Left lung (tissue), 14 donors: Measurements from ENCODE around the gene RASSF5. TPM values are rescaled to one million over a fixed set of nuclear protein-coding genes. Genes with fewer than 3 reads are reported as not detected.
A peak's percentile ranks its signal among the peaks of the same experiment; 100 is the strongest.

Source experiments
- ATAC-seq: fragments of 200-7000 bp; cut with Tn5 transposase; one replicate; pipeline ENCODE4 v1.9.1; 2020; ENCODE audit warnings: moderate library complexity
- DNase-seq, 4 donors: peaks; one replicate each; pipeline ENCODE4 v3.0.0-alpha.2; 2013 to 2020
- H3K27ac ChIP-seq, 2 donors: fragments of 200-600 bp; sonication (generic) in 1 of 2; one replicate each; pipeline versions ENCODE4 v1.5.0 to v1.8.0; 2020 to 2021
- H3K27me3 ChIP-seq, 2 donors: fragments of 200-600 bp; sonication (generic) in 1 of 2; one replicate each; pipeline versions ENCODE4 v1.5.0 to v1.8.0; 2020 to 2021
- H3K36me3 ChIP-seq, 2 donors: fragments of 200-600 bp; sonication (generic) in 1 of 2; one replicate each; pipeline versions ENCODE4 v1.5.0 to v1.8.0; 2020 to 2021
- H3K4me1 ChIP-seq, 2 donors: fragments of 200-600 bp; one replicate each; pipeline ENCODE4 v1.8.0; 2021
- H3K4me3 ChIP-seq, 2 donors: fragments of 200-600 bp; sonication (generic) in 1 of 2; one replicate each; pipeline versions ENCODE4 v1.5.0 to v1.8.0; 2020 to 2021; ENCODE audit warnings: mild to moderate bottlenecking in 1 of 2
- H3K9me3 ChIP-seq, 2 donors: fragments of 200-600 bp; sonication (generic) in 1 of 2; one replicate each; pipeline versions ENCODE4 v1.5.0 to v1.8.0; 2020 to 2021
- intact Hi-C, 2 donors: fragments of 100-400 bp; cut with DNase I; formaldehyde crosslinking; loops; one replicate each; pipeline versions ENCODE4 v1.11.2 to v1.14.2; 2022
- long read RNA-seq, 12 donors: library from polyadenylated mRNA in 2 of 12; unstranded in 2 of 12; transcript quantifications; one replicate each; pipeline ENCODE4 v2.0.0 and lab custom pipeline, GENCODE V29; 2019 to 2026
- polyA plus RNA-seq, 6 donors: library from polyadenylated mRNA; unstranded; fragments of 120-200 nt; gene quantifications; one replicate each; pipeline ENCODE4 v1.2.1, GENCODE V29; 2013; ENCODE audit not compliant: insufficient read length in 6 of 6
- total RNA-seq, 2 donors: library from RNA; stranded (reverse); fragmentation: NEBNext Ultra II Directional; extraction: Animal tissue kit (Norgen Biotek cat#: 25700); gene quantifications; one replicate each; pipeline ENCODE4 v1.2.1, GENCODE V29; 2021
- TF ChIP-seq, protein P1 (sequence below), 2 donors: fragments of 200-600 bp; sonication (generic) in 1 of 2; IDR thresholded peaks; one replicate each; pipeline versions ENCODE4 v1.5.0 to v1.8.0; 2021; ENCODE audit warnings: antibody characterized with exemption in 2 of 2
- donor health status: DM: no; HTN: yes; CAD: no.
- donor health status: DM: no; HTN: no; CAD: no.

RASSF5 gene, protein sequence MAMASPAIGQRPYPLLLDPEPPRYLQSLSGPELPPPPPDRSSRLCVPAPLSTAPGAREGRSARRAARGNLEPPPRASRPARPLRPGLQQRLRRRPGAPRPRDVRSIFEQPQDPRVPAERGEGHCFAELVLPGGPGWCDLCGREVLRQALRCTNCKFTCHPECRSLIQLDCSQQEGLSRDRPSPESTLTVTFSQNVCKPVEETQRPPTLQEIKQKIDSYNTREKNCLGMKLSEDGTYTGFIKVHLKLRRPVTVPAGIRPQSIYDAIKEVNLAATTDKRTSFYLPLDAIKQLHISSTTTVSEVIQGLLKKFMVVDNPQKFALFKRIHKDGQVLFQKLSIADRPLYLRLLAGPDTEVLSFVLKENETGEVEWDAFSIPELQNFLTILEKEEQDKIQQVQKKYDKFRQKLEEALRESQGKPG
- total RNA-seq (10 to 100 TPM; 26.5 to 40.9 TPM), polyA plus RNA-seq (10 to 100 TPM in 5 of 6 donors, 1 to 10 TPM in 1; 5.8 to 12.1 (median 11.4) TPM)
- long read RNA-seq, donor 1, partial matches to known transcripts: 0 of 3 reads
- long read RNA-seq, donor 1, other reads (novel, unspliced or antisense): 0 of 3 reads
- long read RNA-seq, donor 2, partial matches to known transcripts: 0 of 5 reads
- long read RNA-seq, donor 2, other reads (novel, unspliced or antisense): 0 of 5 reads
- long read RNA-seq, donor 3, partial matches to known transcripts: 0 of 3 reads
- long read RNA-seq, donor 3, other reads (novel, unspliced or antisense): 0 of 3 reads
- long read RNA-seq, donor 4, partial matches to known transcripts: 1 of 3 reads
- long read RNA-seq, donor 4, other reads (novel, unspliced or antisense): 1 of 3 reads
- long read RNA-seq, donor 5, full-length matches to known transcripts: 4 of 4 reads
- long read RNA-seq, donor 5, partial matches to known transcripts: 0 of 4 reads
- long read RNA-seq, donor 5, other reads (novel, unspliced or antisense): 0 of 4 reads
- long read RNA-seq, donor 6, partial matches to known transcripts: 0 of 1 reads
- long read RNA-seq, donor 6, other reads (novel, unspliced or antisense): 0 of 1 reads
- long read RNA-seq, donor 7, partial matches to known transcripts: 0 of 1 reads
- long read RNA-seq, donor 7, other reads (novel, unspliced or antisense): 0 of 1 reads
- long read RNA-seq, donor 8, partial matches to known transcripts: 0 of 1 reads
- long read RNA-seq, donor 8, other reads (novel, unspliced or antisense): 0 of 1 reads
- long read RNA-seq, donor 9: 0 reads
- long read RNA-seq, donor 10, partial matches to known transcripts: 0 of 3 reads
- long read RNA-seq, donor 10, other reads (novel, unspliced or antisense): 0 of 3 reads
- long read RNA-seq, donor 11, partial matches to known transcripts: 0 of 3 reads
- long read RNA-seq, donor 11, other reads (novel, unspliced or antisense): 0 of 3 reads
- long read RNA-seq, donor 12, partial matches to known transcripts: 0 of 2 reads
- long read RNA-seq, donor 12, other reads (novel, unspliced or antisense): 0 of 2 reads

DNA sequence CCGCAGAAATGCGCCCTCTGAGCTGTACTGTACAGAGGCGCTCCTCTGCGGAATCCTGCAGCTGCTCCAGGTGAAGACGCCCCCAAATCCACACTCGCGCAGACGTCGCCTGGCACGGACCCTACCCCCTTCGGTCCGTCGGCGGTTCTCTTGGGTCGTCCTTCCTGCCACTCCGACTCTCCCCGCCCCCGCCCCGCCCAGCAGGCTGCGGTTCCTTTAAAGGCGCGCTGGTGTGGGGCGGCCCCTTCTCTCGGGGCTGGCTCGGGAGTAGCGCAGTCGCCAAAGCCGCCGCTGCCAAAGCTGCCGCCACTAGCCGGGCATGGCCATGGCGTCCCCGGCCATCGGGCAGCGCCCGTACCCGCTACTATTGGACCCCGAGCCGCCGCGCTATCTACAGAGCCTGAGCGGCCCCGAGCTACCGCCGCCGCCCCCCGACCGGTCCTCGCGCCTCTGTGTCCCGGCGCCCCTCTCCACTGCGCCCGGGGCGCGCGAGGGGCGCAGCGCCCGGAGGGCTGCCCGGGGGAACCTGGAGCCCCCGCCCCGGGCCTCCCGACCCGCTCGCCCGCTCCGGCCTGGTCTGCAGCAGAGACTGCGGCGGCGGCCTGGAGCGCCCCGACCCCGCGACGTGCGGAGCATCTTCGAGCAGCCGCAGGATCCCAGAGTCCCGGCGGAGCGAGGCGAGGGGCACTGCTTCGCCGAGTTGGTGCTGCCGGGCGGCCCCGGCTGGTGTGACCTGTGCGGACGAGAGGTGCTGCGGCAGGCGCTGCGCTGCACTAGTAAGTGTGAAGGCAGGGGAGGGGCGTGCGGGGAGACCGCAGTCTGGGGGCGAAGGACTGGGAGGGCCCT lies at the start of gene RASSF5:
Gene RASSF5, plus strand, starts transcription at position 248 of the 846 bp plus-strand sequence. Its CDS starts 72 bp downstream, at position 320.
- Histone ChIP-seq H3K4me1 (peaks cover 24 to 72% of the 10 kb centered on the region in 2 donors), H3K27ac (peak within 1 kb of the TSS; percentile 0 to 56), H3K9me3 (no peaks in the 10 kb centered on the region), H3K27me3 (peaks cover 6 to 53% of the 10 kb centered on the region in 2 donors), H3K4me3 (peak within 1 kb of the TSS; percentile 59 to 61), H3K36me3 (no peaks in the 10 kb centered on the region)
- intact Hi-C loops: no loop called here
- DNase-seq (peak in 3 of 4 donors; percentile 73 to 97 (median 85)), ATAC-seq (peak; percentile 86)
- TF ChIP-seq, protein P1, sequence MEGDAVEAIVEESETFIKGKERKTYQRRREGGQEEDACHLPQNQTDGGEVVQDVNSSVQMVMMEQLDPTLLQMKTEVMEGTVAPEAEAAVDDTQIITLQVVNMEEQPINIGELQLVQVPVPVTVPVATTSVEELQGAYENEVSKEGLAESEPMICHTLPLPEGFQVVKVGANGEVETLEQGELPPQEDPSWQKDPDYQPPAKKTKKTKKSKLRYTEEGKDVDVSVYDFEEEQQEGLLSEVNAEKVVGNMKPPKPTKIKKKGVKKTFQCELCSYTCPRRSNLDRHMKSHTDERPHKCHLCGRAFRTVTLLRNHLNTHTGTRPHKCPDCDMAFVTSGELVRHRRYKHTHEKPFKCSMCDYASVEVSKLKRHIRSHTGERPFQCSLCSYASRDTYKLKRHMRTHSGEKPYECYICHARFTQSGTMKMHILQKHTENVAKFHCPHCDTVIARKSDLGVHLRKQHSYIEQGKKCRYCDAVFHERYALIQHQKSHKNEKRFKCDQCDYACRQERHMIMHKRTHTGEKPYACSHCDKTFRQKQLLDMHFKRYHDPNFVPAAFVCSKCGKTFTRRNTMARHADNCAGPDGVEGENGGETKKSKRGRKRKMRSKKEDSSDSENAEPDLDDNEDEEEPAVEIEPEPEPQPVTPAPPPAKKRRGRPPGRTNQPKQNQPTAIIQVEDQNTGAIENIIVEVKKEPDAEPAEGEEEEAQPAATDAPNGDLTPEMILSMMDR (IDR thresholded peaks at IDR 0.05): no peak

GRCh38 chr1:206459703-206460102 lies 47.6 kb upstream of the RASSF5 start:
- H3K27ac ChIP-seq: no peak overlapping the region
- peaks cover 0 to 41% of the 10 kb centered on the region in 2 donors for H3K36me3 ChIP-seq
- DNase-seq (no peak), ATAC-seq (no peak)
- H3K9me3 ChIP-seq: no peaks in the 10 kb centered on the region
- H3K4me3 ChIP-seq: no peak overlapping the region
- H3K27me3 ChIP-seq: no peaks in the 10 kb centered on the region
- TF ChIP-seq, protein P1 (IDR thresholded peaks at IDR 0.05): no peak
- intact Hi-C loops: no loop called here
- H3K4me1 ChIP-seq: peaks cover 21 to 27% of the 10 kb centered on the region in 2 donors

DNA sequence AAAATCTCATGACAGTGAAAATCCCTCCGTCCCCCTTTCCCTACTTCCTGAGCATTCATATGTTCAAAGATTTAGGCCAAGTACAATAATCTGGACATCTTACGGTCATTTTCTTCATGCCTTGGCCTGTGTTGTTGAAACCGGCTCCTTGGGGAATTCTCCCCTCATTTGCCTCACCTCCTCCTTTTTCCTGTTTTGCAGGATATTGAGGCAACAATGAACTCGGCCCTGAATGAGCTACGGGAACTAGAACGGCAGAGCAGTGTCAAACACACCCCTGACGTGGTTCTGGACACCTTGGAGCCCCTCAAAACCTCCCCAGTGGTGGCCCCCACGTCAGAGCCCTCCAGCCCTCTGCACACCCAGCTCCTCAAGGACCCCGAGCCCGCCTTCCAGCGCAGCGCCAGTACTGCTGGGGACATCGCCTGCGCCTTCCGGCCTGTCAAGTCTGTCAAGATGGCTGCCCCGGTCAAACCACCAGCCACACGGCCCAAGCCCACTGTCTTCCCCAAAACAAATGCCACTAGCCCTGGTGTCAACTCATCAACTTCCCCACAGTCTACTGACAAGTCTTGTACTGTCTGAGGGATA lies 46.4 kb upstream of the RASSF5 start:
- peaks cover 16 to 36% of the 10 kb centered on the region in 2 donors for H3K4me1 ChIP-seq
- H3K36me3 ChIP-seq: peaks cover 0 to 28% of the 10 kb centered on the region in 2 donors
- H3K9me3 ChIP-seq: no peaks in the 10 kb centered on the region
- DNase-seq (peak in 1 of 4 donors; percentile 73), ATAC-seq (no peak)
- no peak overlapping the region for H3K27ac ChIP-seq
- intact Hi-C loops: no loop called here
- no peaks in the 10 kb centered on the region for H3K27me3 ChIP-seq
- H3K4me3 ChIP-seq: no peak overlapping the region
- TF ChIP-seq, protein P1 (IDR thresholded peaks at IDR 0.05): no peak
